ENCODE data around the gene ZNF205. TPM values are rescaled to one million over a fixed set of nuclear protein-coding genes. Genes with fewer than 3 reads are reported as not detected.

ZNF205 gene
- total RNA-seq, 1 experiment from 2014 or later: 19.0 TPM

- no peaks in the 10 kb centered on the region for H3K27me3 ChIP-seq (ENCODE audit: low read length)
- H3K9me3 ChIP-seq (ENCODE audit: low read length): no peaks in the 10 kb centered on the region
- H4K20me1 ChIP-seq (ENCODE audit: low read length): no peaks in the 10 kb centered on the region
- no TSS peak for BruUV-seq (replicated peaks)
- peak overlapping the region; percentile 87 for H3K4me3 ChIP-seq (ENCODE audit: low read length)
- no peaks in the 10 kb centered on the region for H3K9me2 ChIP-seq (replicated peaks; ENCODE audit: low read length)
- peak overlapping the region; percentile 90 for H3K9ac ChIP-seq (ENCODE audit: low read length)
- intact Hi-C loops (cut with micrococcal nuclease): no loop called here
- CTCF ChIA-PET: no interaction called here
- peak overlapping the region; percentile 89 for H3K4me2 ChIP-seq (ENCODE audit: low read length)
- POLR2A ChIA-PET (ENCODE audit: unreplicated experiment): interaction anchor here (0.7 kb wide), 1 partner anchor 117 kb away, joined by 13 read pairs; no protein-coding TSS in a partner anchor
- H2AFZ ChIP-seq (ENCODE audit: low read length): peak overlapping the region; percentile 65
- DNase-seq (peak; percentile 26), ATAC-seq (peak; percentile 18)
- no peaks in the 10 kb centered on the region for H3K4me1 ChIP-seq (ENCODE audit: insufficient read depth, low read length)
- H3K27ac ChIP-seq (ENCODE audit: low read length): peak overlapping the region; percentile 80
- H3K79me2 ChIP-seq (ENCODE audit: low read length): no peaks in the 10 kb centered on the region
- no peaks in the 10 kb centered on the region for H3K36me3 ChIP-seq (ENCODE audit: low read depth, low read length)
- no peaks in the 10 kb centered on the region for H3F3A ChIP-seq (ENCODE audit: low read length, unreplicated experiment)
- TF ChIP-seq CTCF (conservative IDR thresholded peaks at IDR 0.05; ENCODE audit: low read depth, low read length) (no peak), EZH2 (IDR thresholded peaks at IDR 0.05; ENCODE audit: low read length, unreplicated experiment) (no peak), EZH2phosphoT487 (IDR thresholded peaks at IDR 0.05; ENCODE audit: borderline replicate concordance, low read length) (no peak)
Measured at GRCh38 chr16:3158026-3158509, 45.7 kb downstream of the ZNF205 start.

GRCh38 chr16:3158510-3159314 is 46.3 kb downstream of the ZNF205 start:
- Histone ChIP-seq H3K27me3 (ENCODE audit: low read length) (no peaks in the 10 kb centered on the region), H3K9ac (ENCODE audit: low read length) (peak overlapping the region; percentile 90), H3K4me2 (ENCODE audit: low read length) (peak overlapping the region; percentile 89), H4K20me1 (ENCODE audit: low read length) (no peaks in the 10 kb centered on the region), H3K4me3 (ENCODE audit: low read length) (peak overlapping the region; percentile 87), H3K9me3 (ENCODE audit: low read length) (no peaks in the 10 kb centered on the region), H3K4me1 (ENCODE audit: insufficient read depth, low read length) (no peaks in the 10 kb centered on the region), H3F3A (ENCODE audit: low read length, unreplicated experiment) (no peaks in the 10 kb centered on the region), H3K27ac (ENCODE audit: low read length) (peak overlapping the region; percentile 80), H3K79me2 (ENCODE audit: low read length) (no peaks in the 10 kb centered on the region), H2AFZ (ENCODE audit: low read length) (peak overlapping the region; percentile 98), H3K36me3 (ENCODE audit: low read depth, low read length) (no peaks in the 10 kb centered on the region), H3K9me2 (replicated peaks; ENCODE audit: low read length) (no peaks in the 10 kb centered on the region)
- intact Hi-C loops (cut with micrococcal nuclease): no loop called here
- ATAC-seq (peak; percentile 68), DNase-seq (peak; percentile 83)
- POLR2A ChIA-PET (ENCODE audit: unreplicated experiment): interaction anchor here (0.6 to 0.7 kb wide), 2 partner anchors 116 to 131 kb away, joined by 3 to 13 read pairs; no protein-coding TSS in a partner anchor
- TF ChIP-seq CTCF (conservative IDR thresholded peaks at IDR 0.05; ENCODE audit: low read depth, low read length): no peak
- no peak for TF ChIP-seq EZH2 (IDR thresholded peaks at IDR 0.05; ENCODE audit: low read length, unreplicated experiment)
- TF ChIP-seq EZH2phosphoT487 (IDR thresholded peaks at IDR 0.05; ENCODE audit: borderline replicate concordance, low read length): no peak
- CTCF ChIA-PET: interaction anchor here (0.6 kb wide), 1 partner anchor 76 kb away, joined by 3 read pairs; no protein-coding TSS in a partner anchor
- BruUV-seq (replicated peaks): TSS peak; percentile 57
